GM12891 (cell line): ENCODE measurements around the gene MTPN.

Experiments used
- PAX5 ChIP-seq: IDR thresholded peaks from 2 replicates; pipeline ENCODE4 v1.6.1; 2011; ENCODE audit warnings: low read length, moderate library complexity, mild to moderate bottlenecking; ENCODE audit not compliant: insufficient read depth, severe bottlenecking
- POLR2A ChIP-seq: IDR thresholded peaks from 2 replicates; pipeline ENCODE4 v1.6.1; 2011; ENCODE audit warnings: low read depth, low read length, control low read depth
- POLR2AphosphoS5 ChIP-seq: IDR thresholded peaks from 2 replicates; pipeline ENCODE4 v1.6.1; 2011; ENCODE audit warnings: low read depth, low read length, control low read depth
- POU2F2 ChIP-seq: IDR thresholded peaks from 2 replicates; pipeline ENCODE4 v1.6.1; 2011; ENCODE audit warnings: low read depth, mild to moderate bottlenecking, control low read depth, low read length, moderate library complexity
- SPI1 ChIP-seq: IDR thresholded peaks from 2 replicates; pipeline ENCODE4 v1.6.1; 2011; ENCODE audit warnings: low read depth, low read length, control low read depth
- TAF1 ChIP-seq: IDR thresholded peaks from 2 replicates; pipeline ENCODE4 v1.6.1; 2011; ENCODE audit warnings: low read depth, low read length, control low read depth

DNA sequence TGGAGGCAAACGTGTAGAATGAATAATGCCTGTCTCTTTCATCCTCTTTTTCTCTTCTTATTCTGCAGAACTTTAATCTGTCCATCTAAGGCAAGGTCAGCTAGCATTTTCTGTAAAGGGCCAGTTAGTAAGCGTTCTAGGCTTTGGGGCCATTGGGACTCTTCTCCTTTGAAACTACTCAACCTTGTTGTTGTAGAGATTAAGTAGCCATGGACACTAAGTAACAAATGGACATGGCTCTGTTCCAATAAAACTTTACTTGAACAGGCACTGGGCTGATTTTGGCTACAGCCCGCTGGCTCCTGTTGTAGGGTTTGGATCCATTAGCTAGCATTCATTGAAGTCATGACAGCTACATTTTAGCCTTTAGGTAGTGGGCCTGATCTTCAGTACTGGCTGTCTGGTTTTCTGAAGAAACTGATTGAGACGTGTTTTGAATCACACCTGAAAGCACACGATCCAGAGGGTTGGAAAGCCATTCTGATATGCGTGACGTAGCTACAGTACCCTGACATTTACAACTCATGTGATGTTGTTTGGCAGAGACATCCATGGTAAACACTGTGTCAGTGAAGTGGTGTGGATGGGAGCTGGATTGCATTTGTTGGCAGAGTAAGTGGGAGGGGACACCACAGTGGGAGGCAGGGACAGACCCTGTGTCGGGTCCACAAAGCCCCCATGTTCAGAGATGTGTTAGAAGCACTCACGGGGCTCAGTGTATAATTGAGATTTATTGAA, 92.5 kb downstream of the MTPN start:
- no peak for TF ChIP-seq POLR2A
- TF ChIP-seq POLR2AphosphoS5, result no peak
- no peak for TF ChIP-seq TAF1
- TF ChIP-seq POU2F2, result no peak
- TF ChIP-seq PAX5, result no peak
- TF ChIP-seq SPI1, result no peak
